MCF 10A (cell line): ENCODE results near the gene MYRF. TPM values are rescaled to one million over a fixed set of nuclear protein-coding genes. Genes with fewer than 3 reads are reported as not detected.

Experiments
- BruUV-seq: library from RNA; stranded (reverse); fragments of 400-500 nt; replicated peaks from 2 replicates; lab custom pipeline; 2021; lab: Mats Ljungman, UMichigan
- CTCF ChIA-PET: fragments of 300-600 bp; sonication (Branson Sonifier 250); formaldehyde crosslinking; extraction: SDS; loops from one replicate; lab custom pipeline; 2021; ENCODE audit warnings: antibody characterized with exemption, inconsistent platforms; lab: Yijun Ruan, JAX
- POLR2A ChIA-PET: fragments of 300-600, 350-650 bp; sonication (Branson Sonifier 250); formaldehyde crosslinking; extraction: SDS; loops from one replicate; lab custom pipeline; 2020; ENCODE audit warnings: antibody characterized with exemption, inconsistent platforms; lab: Yijun Ruan, JAX
- DNase-seq: peaks from one replicate; pipeline ENCODE4 v3.0.0-alpha.2; 2018; ENCODE audit not compliant: unreplicated experiment
- H3K27ac Mint-ChIP-seq: one replicate; pipeline ENCODE4 v1.8.0; 2022; ENCODE audit warnings: mild to moderate bottlenecking, low read depth, mixed read lengths; ENCODE audit not compliant: unreplicated experiment
- H3K27me3 Mint-ChIP-seq: one replicate; pipeline ENCODE4 v1.8.0; 2022; ENCODE audit warnings: mixed read lengths; ENCODE audit not compliant: insufficient read depth, unreplicated experiment
- H3K36me3 Mint-ChIP-seq: one replicate; pipeline ENCODE4 v1.8.0; 2022; ENCODE audit warnings: mild to moderate bottlenecking, moderate library complexity, mixed read lengths; ENCODE audit not compliant: insufficient read depth, unreplicated experiment
- H3K4me1 Mint-ChIP-seq: one replicate; pipeline ENCODE4 v1.8.0; 2022; ENCODE audit warnings: mixed read lengths; ENCODE audit not compliant: insufficient read depth, unreplicated experiment
- H3K4me3 Mint-ChIP-seq: one replicate; pipeline ENCODE4 v1.8.0; 2022; ENCODE audit warnings: mild to moderate bottlenecking, moderate library complexity, mixed read lengths; ENCODE audit not compliant: unreplicated experiment
- H3K9me3 Mint-ChIP-seq: one replicate; pipeline ENCODE4 v1.8.0; 2022; ENCODE audit warnings: mixed read lengths; ENCODE audit not compliant: unreplicated experiment
- intact Hi-C: fragments of 100-400 bp; cut with micrococcal nuclease; formaldehyde crosslinking; loops from 2 replicates; pipeline ENCODE4 v1.14.1; 2022
- total RNA-seq: library from RNA; stranded (reverse); gene quantifications from 2 replicates; pipeline ENCODE4 v1.2.3, GENCODE V29; 2022
- TF ChIP-seq, protein P1 (sequence below): fragments of 200-600 bp; IDR thresholded peaks from one replicate; pipeline ENCODE4 v1.8.0; 2022; ENCODE audit warnings: antibody characterized with exemption, mild to moderate bottlenecking; ENCODE audit not compliant: unreplicated experiment

Gene MYRF
- total RNA-seq, 1 experiment from 2014 or later: 0.16 TPM

DNA sequence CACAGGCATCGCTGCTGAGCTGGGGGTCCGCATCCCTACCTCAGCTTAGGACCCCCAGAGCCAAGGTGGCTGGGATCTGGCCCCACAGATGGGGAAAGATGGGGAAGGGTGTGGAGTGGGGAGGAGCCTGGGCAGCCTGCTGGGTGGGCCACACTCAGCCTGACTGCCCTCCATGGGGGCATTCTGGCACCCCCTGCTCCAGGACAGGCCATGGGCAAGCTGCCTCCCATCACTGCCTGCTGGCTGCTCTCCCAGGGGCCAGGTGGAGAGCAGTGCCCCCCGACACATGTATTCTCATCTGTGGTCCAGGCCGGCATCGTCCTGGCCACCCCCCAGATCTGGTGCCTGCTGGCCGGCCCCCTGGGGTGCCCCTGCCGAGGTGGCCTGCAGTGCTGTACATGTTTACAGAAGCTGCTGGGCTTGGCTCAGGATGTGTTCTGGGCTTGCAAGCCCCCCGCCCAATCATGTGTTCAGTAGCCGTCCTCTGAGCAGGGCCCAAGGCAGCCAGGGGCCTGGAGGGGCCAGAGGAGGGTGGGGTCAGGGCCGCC, 7.8 kb upstream of the MYRF start:
- DNase-seq: no peak
- no peak overlapping the region for H3K4me3 Mint-ChIP-seq
- intact Hi-C loops: no loop called here
- TF ChIP-seq, protein P1, sequence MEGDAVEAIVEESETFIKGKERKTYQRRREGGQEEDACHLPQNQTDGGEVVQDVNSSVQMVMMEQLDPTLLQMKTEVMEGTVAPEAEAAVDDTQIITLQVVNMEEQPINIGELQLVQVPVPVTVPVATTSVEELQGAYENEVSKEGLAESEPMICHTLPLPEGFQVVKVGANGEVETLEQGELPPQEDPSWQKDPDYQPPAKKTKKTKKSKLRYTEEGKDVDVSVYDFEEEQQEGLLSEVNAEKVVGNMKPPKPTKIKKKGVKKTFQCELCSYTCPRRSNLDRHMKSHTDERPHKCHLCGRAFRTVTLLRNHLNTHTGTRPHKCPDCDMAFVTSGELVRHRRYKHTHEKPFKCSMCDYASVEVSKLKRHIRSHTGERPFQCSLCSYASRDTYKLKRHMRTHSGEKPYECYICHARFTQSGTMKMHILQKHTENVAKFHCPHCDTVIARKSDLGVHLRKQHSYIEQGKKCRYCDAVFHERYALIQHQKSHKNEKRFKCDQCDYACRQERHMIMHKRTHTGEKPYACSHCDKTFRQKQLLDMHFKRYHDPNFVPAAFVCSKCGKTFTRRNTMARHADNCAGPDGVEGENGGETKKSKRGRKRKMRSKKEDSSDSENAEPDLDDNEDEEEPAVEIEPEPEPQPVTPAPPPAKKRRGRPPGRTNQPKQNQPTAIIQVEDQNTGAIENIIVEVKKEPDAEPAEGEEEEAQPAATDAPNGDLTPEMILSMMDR: no peak
- CTCF ChIA-PET: interaction anchor here (0.6 to 3.5 kb wide), 5 partner anchors 9 to 31 kb away, joined by 3 to 10 read pairs (median 4); no protein-coding TSS in a partner anchor
- BruUV-seq: no TSS peak
- POLR2A ChIA-PET: no interaction called here
- H3K27ac Mint-ChIP-seq: no peak overlapping the region
- no peaks in the 10 kb centered on the region for H3K9me3 Mint-ChIP-seq
- no peaks in the 10 kb centered on the region for H3K27me3 Mint-ChIP-seq
- H3K4me1 Mint-ChIP-seq: no peaks in the 10 kb centered on the region
- H3K36me3 Mint-ChIP-seq: no peaks in the 10 kb centered on the region

DNA sequence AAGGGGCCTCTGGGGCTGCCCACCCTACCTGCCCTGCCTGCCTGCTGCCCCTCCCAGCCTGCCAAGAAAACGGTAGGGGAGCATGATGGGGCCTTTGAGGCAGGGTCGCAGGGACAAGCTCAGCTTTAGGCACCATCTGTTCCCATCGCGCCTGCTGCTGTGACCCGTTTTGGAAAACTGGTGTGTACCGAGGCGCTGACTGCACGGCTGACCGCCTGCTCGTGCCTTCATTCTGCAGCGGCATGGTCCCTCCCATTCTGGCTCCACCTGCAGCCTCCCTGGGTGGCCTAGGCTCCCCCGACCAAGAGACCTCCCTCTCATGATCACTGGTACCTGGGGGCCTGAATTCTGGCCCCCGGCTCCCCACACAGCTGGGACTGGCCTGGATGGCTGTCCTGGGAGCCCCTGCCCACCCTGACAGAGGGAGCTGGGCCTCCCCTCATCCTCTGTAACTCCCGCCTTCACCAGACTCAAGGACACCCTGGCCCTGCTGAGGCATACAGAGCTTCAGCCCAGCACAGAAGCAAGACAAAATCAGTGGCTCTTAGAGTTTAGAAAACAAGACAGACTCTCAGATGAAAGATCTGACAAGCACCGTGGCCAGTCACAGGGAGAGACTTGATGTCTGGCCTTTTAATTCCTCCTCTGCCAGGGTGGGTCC, 6.5 kb upstream of the MYRF start:
- H3K36me3 Mint-ChIP-seq: no peaks in the 10 kb centered on the region
- H3K4me1 Mint-ChIP-seq: no peaks in the 10 kb centered on the region
- no peaks in the 10 kb centered on the region for H3K27me3 Mint-ChIP-seq
- H3K4me3 Mint-ChIP-seq: no peak overlapping the region
- H3K27ac Mint-ChIP-seq: no peak overlapping the region
- CTCF ChIA-PET: interaction anchor here (1.4 to 3.5 kb wide), 4 partner anchors 13 to 362 kb away, joined by 3 to 10 read pairs (median 4); no protein-coding TSS in a partner anchor
- TF ChIP-seq, protein P1: no peak
- intact Hi-C loops: no loop called here
- DNase-seq: no peak
- H3K9me3 Mint-ChIP-seq: no peaks in the 10 kb centered on the region
- BruUV-seq: no TSS peak
- POLR2A ChIA-PET: no interaction called here

- DNase-seq: no peak
- Mint-ChIP-seq H3K27ac (no peak overlapping the region), H3K27me3 (no peaks in the 10 kb centered on the region), H3K4me1 (no peaks in the 10 kb centered on the region), H3K4me3 (no peak overlapping the region), H3K9me3 (no peaks in the 10 kb centered on the region), H3K36me3 (no peaks in the 10 kb centered on the region)
- ChIA-PET CTCF (interaction anchor here (0.6 to 3.5 kb wide), 18 partner anchors 10 to 743 kb away, joined by 3 to 11 read pairs (median 4); no protein-coding TSS in a partner anchor), POLR2A (no interaction called here)
- no TSS peak for BruUV-seq
- TF ChIP-seq, protein P1: no peak
- intact Hi-C loops: loop anchor here (1.0 kb wide), 2 partner anchors 30 to 362 kb away; no protein-coding TSS in a partner anchor
These were observed 5.8 kb upstream of the MYRF start for GRCh38 chr11:61746442-61747191.
